Esophagus muscularis mucosa (tissue), 4 donors: ENCODE results near the gene TBCD. TPM values are rescaled to one million over a fixed set of nuclear protein-coding genes. Genes with fewer than 3 reads are reported as not detected.

Source experiments
- DNase-seq: peaks from one replicate; pipeline ENCODE4 v3.0.0-alpha.2; 2017; ENCODE audit errors: extremely low spot score
- H3K27ac ChIP-seq, 4 donors: fragments of 200-600 bp; sonication (generic); replicated peaks in 1 of 4; 1 replicate in 3 of 4; 2 replicates in 1 of 4; pipeline ENCODE4 v1.5.1; 2016 to 2019; ENCODE audit warnings: mild to moderate bottlenecking in 1 of 4
- H3K27me3 ChIP-seq, 4 donors: fragments of 200-600 bp; sonication (generic); one replicate each; pipeline versions ENCODE4 v1.5.1 to v1.6.0; 2016 to 2019
- H3K36me3 ChIP-seq, 4 donors: fragments of 200-600 bp; sonication (generic); one replicate each; pipeline ENCODE4 v1.5.1; 2016 to 2019
- H3K4me1 ChIP-seq, 4 donors: fragments of 200-600 bp; sonication (generic); one replicate each; pipeline ENCODE4 v1.5.1; 2016 to 2019
- H3K4me3 ChIP-seq, 4 donors: fragments of 200-600 bp; sonication (generic); 1 replicate in 2 of 4; 2 replicates in 2 of 4; pipeline ENCODE4 v1.5.1; 2016 to 2019; ENCODE audit warnings: mild to moderate bottlenecking in 4 of 4, moderate library complexity in 1 of 4
- H3K9me3 ChIP-seq, 4 donors: fragments of 200-600 bp; sonication (generic); 1 replicate in 3 of 4; 2 replicates in 1 of 4; pipeline ENCODE4 v1.5.1; 2016 to 2019
- CTCF ChIP-seq, 3 experiments: fragments of 200-600 bp in 2 of 3; fragments of 450-650 bp in 1 of 3; sonication (generic) in 2 of 3; IDR thresholded peaks; one replicate each; pipeline ENCODE4 v1.5.1; 2017 to 2019; ENCODE audit warnings: antibody characterized with exemption in 3 of 3, mild to moderate bottlenecking in 2 of 3, moderate library complexity in 1 of 3
- EP300 ChIP-seq: sonication (generic); formaldehyde crosslinking; IDR thresholded peaks from one replicate; pipeline ENCODE4 v1.6.1; 2017; ENCODE audit warnings: antibody characterized with exemption
- POLR2A ChIP-seq: fragments of 450-650 bp; IDR thresholded peaks from one replicate; pipeline ENCODE4 v1.6.1; 2017; ENCODE audit warnings: antibody characterized with exemption, moderate library complexity, mild to moderate bottlenecking, low read depth
- POLR2AphosphoS5 ChIP-seq, 2 donors: sonication (generic); formaldehyde crosslinking; IDR thresholded peaks; one replicate each; pipeline ENCODE4 v1.6.1; 2017; ENCODE audit warnings: antibody characterized with exemption in 2 of 2
- WGBS: methylation state at CpG from one replicate; pipeline ENCODE4 v1.1.5; 2018; 5-methylcytosine and 5-hydroxymethylcytosine counted together
- intact Hi-C: fragments of 100-400 bp; cut with DNase I; formaldehyde crosslinking; loops from one replicate; pipeline ENCODE4 v1.15.1; 2023
- total RNA-seq, 4 donors: library from RNA; depleted of rRNA; stranded (reverse); fragments of >200 nt; gene quantifications; one replicate each; pipeline versions ENCODE4 v1.1.0 to v1.2.1, GENCODE V29; 2016

TBCD gene
- total RNA-seq, 4 donors from 2014 or later, result 38.1 to 56.7 (median 53.6) TPM

GRCh38 chr17:82878527-82878926 is 126.7 kb downstream of the TBCD start:
- no peaks in the 10 kb centered on the region for H3K27me3 ChIP-seq
- H3K36me3 ChIP-seq, result peaks cover 0 to 3% (median 0%) of the 10 kb centered on the region in 4 donors
- no peak for DNase-seq
- H3K4me1 ChIP-seq, result peaks cover 45 to 77% (median 72%) of the 10 kb centered on the region in 4 donors
- no peaks in the 10 kb centered on the region for H3K9me3 ChIP-seq
- WGBS, result 63% methylated on average over 7 of the region's 9 CpGs
- TF ChIP-seq EP300 (no peak), POLR2A (no peak), POLR2AphosphoS5 (IDR thresholded peaks at IDR 0.05) (no peak), CTCF (IDR thresholded peaks at IDR 0.05) (no peak)
- intact Hi-C loops, result loop anchor here (10.0 kb wide), 1 partner anchor 94 kb away; no protein-coding TSS in a partner anchor
- peak overlapping the region; percentile 53 to 80 (median 74) for H3K27ac ChIP-seq
- H3K4me3 ChIP-seq, result no peak overlapping the region

GRCh38 chr17:82879241-82879640 is 127.4 kb downstream of the TBCD start:
- H3K4me3 ChIP-seq, result no peak overlapping the region
- no peak for DNase-seq
- H3K9me3 ChIP-seq, result no peaks in the 10 kb centered on the region
- intact Hi-C loops, result loop anchor here (10.0 kb wide), 1 partner anchor 94 kb away; no protein-coding TSS in a partner anchor
- no peak for TF ChIP-seq POLR2AphosphoS5 (IDR thresholded peaks at IDR 0.05)
- TF ChIP-seq POLR2A, result no peak
- no peak for TF ChIP-seq CTCF (IDR thresholded peaks at IDR 0.05)
- TF ChIP-seq EP300, result no peak
- 96% methylated on average over 15 of the region's 15 CpGs for WGBS
- peak overlapping the region in 1 of 4 donors; percentile 53 for H3K27ac ChIP-seq
- peaks cover 0 to 3% (median 0%) of the 10 kb centered on the region in 4 donors for H3K36me3 ChIP-seq
- peaks cover 47 to 80% (median 75%) of the 10 kb centered on the region in 4 donors for H3K4me1 ChIP-seq
- no peaks in the 10 kb centered on the region for H3K27me3 ChIP-seq

- TF ChIP-seq POLR2AphosphoS5 (IDR thresholded peaks at IDR 0.05) (no peak), CTCF (IDR thresholded peaks at IDR 0.05) (no peak), POLR2A (no peak), EP300 (no peak)
- no peaks in the 10 kb centered on the region for H3K27me3 ChIP-seq
- WGBS, result 83% methylated on average over 18 of the region's 25 CpGs
- peaks cover 0 to 12% (median 0%) of the 10 kb centered on the region in 4 donors for H3K36me3 ChIP-seq
- DNase-seq, result no peak
- peaks cover 54 to 87% (median 74%) of the 10 kb centered on the region in 4 donors for H3K4me1 ChIP-seq
- intact Hi-C loops, result no loop called here
- no peaks in the 10 kb centered on the region for H3K9me3 ChIP-seq
- H3K27ac ChIP-seq, result peak overlapping the region in 3 of 4 donors; percentile 51 to 62 (median 51)
- H3K4me3 ChIP-seq, result no peak overlapping the region
Observed at GRCh38 chr17:82880620-82881323, 128.9 kb downstream of the TBCD start.

GRCh38 chr17:82881324-82881823 is 129.5 kb downstream of the TBCD start:
- DNase-seq, result no peak
- Histone ChIP-seq H3K4me3 (peak overlapping the region in 1 of 4 donors; percentile 18), H3K27me3 (no peaks in the 10 kb centered on the region), H3K4me1 (peaks cover 54 to 87% (median 74%) of the 10 kb centered on the region in 4 donors), H3K9me3 (no peaks in the 10 kb centered on the region), H3K36me3 (peaks cover 0 to 12% (median 0%) of the 10 kb centered on the region in 4 donors), H3K27ac (peak overlapping the region; percentile 51 to 62 (median 52))
- intact Hi-C loops, result no loop called here
- TF ChIP-seq CTCF (IDR thresholded peaks at IDR 0.05) (no peak), POLR2A (no peak), EP300 (no peak), POLR2AphosphoS5 (IDR thresholded peaks at IDR 0.05) (no peak)
- 73% methylated on average over 21 of the region's 21 CpGs for WGBS
